Stimulated activated CD4-positive, alpha-beta T cell treated with anti-CD3 and anti-CD28 coated beads, Interleukin-4, amount 100 ng/mL, for 1 hour (primary cell): ENCODE results near the gene ADAMTS17.
A peak's percentile ranks its signal among the peaks of the same experiment; 100 is the strongest.

Experiments used
- DNase-seq: peaks from one replicate; pipeline ENCODE4 v3.0.0-alpha.2; 2020

The ADAMTS17 gene

GRCh38 chr15:100121285-100121684 lies 220.5 kb downstream of the ADAMTS17 start:
- no peak for DNase-seq

DNA sequence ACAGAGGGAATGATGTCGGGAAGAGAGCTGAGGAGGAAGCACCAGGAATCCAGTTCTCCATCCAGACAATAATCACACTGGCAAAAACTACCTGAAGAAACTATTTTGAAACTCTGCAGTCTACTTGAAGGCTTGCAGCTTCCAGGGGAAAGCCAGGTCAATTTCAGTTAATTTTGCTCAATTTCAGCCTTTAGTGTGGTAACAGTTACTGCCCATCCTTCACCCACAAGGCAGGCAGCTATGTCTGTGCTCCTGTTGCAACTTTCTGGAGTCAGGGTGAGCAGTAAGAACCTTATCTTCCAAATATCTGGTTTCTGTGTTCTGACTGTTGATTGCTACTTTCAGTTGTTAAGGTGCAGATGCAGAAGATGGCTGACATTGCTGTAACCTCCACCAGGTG lies 221.7 kb downstream of the ADAMTS17 start:
- no peak for DNase-seq

GRCh38 chr15:100118546-100118945 lies 223.2 kb downstream of the ADAMTS17 start:
- DNase-seq, result no peak

GRCh38 chr15:100116416-100117190 lies 225.2 kb downstream of the ADAMTS17 start:
- DNase-seq, result no peak

DNA sequence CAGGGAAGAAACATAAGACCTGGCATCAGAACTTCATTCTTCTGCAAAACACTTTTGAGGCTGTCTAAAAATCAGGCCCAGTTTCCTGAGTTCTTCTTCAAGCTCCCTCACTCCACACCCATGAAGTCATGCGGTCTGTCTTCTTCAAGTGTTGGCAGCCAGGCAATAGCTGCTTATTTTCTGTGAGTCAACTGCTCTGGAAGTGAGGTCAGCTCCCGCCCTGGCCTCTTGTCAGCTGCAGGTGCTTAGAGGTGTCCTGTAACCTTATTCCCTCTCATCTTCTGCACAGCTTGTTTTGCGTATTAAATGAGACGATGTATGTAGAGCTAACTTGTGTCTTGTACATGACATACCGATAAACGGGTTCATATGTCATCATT lies 226.1 kb downstream of the ADAMTS17 start:
- no peak for DNase-seq

DNA sequence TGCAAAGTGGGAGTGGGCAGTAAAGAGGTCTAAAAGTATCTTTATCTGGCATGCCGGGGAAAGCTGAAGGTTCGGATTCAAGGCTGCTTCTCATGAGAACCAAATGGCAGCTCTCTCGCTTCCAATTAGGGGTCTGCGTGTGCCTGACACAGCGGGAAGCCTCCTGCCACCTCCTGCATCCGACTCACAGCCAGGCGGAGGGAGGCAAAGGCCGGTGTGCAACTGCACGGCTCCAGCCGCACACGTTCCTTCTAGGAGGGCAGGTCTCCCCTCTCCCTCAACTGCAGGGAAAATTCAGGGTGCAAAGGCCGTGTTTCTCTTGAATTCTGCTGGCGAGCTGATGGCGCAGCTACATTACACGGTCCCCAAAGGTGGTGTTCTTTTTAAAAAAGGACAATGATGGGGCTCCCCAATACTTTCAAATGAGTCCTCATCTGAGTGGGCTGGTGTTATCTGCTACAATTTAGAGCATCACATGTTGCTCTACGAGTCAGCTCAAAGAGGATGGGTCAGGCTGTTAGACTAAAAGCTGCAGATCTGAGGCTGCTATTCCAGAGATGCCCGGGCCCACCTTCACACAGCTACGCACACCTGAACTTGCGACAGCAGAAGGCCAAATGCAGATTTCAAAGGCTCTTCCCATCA lies 226.6 kb downstream of the ADAMTS17 start:
- DNase-seq, result no peak

DNA sequence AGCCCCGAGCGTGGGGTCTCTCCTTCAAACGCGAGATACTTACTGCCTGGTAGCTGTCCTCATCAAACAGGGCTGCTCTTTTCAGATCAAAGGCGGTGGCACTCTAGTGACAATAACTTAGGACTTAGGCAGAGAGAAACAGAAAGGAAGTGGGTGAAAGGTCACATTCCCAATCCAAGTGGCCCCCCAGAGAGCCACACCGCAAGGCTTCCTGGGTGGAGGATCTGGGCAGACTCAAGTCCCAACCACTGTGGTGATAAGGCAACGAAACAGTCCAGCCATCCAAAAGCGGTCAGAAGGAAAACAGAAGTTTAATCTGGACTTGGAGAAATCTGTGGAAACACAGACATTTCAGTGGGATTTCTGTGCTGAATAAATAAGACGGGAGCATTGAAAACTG lies 227.2 kb downstream of the ADAMTS17 start:
- DNase-seq, result no peak

- no peak for DNase-seq
Observed at GRCh38 chr15:100114100-100114499, 227.7 kb downstream of the ADAMTS17 start.

- DNase-seq, result no peak
Observed at GRCh38 chr15:100113351-100114080, 228.3 kb downstream of the ADAMTS17 start.

DNA sequence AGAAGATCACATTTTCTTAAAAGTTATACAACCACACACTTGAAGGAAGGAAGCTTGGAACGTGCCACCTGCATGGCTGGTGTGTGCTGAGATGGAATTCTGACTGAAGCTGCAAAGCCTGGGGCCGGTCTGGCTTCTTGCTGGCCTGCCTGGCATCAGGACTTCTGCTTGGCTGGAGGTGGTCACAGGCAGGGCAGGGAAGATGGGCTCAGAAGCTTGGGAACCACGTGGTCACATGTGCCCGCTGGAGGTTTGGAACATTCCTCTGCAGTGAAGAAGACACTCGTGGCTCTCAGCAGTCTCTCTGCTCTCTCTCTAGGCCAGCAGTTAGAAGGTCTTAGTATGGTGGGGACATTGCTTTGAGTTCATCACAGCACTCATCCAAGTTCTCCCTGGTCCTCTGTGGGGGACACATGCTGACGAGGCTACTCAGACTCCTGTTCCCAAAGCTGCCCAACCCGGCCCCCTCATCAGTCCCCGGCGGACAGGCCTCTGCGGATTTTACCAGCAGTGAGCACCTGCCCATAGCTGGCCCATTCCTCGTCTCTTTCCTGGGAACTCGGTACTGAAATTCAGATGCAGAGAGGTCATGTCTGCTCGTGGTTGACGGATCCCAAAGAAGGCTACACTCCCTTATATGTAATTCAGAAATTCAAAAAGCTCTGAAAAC lies 229.0 kb downstream of the ADAMTS17 start:
- no peak for DNase-seq

DNA sequence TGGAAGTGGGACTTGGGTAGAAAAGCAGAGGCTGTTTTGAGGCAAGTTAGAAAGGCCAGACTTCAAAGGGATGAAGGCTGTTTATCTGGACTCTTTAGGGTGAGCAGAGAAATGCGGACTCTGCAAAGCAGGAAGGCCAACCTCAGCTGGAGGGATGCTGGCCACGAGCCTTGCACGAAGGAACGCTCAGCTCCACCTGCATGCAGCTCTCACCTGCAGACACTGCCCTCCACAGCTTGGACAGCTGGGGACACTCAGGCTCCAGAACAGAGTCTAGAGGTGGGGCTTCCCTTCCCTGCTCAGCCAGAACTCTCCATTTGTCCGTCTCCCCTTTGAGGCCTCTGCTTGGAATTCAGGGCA lies 229.7 kb downstream of the ADAMTS17 start:
- DNase-seq, result no peak

- DNase-seq, result peak; percentile 39
Observed at GRCh38 chr15:100111125-100112060, 230.4 kb downstream of the ADAMTS17 start.

DNA sequence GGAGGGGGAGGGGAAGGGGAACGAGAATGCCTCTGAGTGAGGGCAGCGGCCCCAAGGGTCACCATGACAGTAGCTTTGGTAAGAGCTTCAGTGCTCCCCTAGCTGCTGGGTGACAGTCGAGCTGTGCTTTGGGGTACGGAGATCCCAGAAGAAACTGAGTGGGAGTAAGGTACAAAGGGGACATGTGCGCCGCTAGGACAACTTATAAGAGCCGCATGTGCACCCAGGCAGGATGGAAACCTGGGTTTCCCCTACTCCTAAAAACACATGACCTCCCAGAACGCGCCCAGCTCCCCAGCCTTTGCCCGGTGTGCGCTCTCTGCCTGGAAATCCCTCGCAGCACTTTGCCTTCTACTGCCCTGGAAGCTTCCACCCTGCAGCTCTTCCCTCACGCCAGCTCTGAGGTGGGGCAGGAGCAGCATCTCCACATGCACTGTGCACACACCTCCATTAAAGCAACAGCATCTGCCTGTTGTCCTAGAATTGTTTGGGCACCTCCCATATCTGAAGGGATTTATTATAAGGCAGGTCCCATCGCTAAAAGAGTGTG lies 232.2 kb downstream of the ADAMTS17 start:
- DNase-seq, result no peak

DNA sequence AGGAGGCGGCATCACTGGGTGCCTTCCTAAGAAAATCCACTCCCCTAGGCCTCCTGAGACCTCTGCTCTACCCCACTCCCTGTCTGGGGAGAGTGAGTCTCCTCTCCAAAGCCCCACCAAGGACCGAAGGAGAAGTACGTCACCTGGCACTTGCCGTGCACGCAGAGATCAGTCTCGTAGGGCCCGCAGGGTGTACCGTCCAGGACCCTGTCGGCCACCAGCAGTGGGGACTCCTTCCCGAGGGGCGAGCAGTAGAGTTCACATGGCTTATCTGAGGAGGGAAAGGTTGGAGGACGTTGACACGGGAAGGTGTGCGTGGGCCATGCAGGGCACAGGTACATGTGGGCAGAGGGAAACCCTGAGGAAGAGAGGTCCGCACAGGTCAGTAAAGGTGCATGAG lies 232.9 kb downstream of the ADAMTS17 start:
- DNase-seq, result no peak

DNA sequence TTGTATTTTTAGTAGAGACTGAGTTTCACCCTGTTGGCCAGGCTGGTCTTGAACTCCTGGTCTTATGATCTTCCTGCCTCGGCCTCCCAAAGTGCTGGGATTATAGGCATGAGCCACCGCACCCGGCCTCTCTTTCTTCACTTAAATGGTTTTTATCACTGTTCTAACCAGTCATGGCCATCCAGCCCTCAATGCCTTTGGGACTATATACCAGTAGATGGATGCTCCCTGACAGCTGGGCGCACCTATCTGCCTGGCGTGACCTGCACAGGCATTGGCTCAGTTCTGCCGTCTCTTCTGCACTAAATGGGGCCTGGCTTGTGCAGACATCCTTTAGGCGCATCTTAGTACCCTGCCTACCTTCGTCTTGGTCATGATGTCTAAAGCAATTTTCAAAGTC lies 233.4 kb downstream of the ADAMTS17 start:
- DNase-seq, result no peak

GRCh38 chr15:100107606-100108225 lies 234.1 kb downstream of the ADAMTS17 start:
- no peak for DNase-seq

DNA sequence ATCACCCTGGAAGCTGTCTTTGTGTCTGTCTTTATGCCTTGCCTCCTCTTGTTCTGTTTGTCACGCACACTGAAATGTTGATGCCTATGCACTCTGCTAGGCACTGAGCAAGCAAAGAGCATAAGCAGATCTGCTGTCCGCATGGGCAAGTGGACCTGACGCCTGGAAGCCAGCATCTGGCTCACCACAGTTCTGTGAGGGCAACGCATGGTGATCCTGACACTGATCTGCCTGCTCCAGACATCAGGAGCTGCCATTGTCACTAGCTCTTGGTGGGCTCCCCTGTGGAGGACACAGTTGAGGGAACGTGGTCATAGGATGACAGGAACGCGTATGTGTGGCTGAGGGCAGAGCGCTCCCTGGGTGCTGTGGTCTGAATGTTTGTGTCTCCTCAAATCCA lies 234.6 kb downstream of the ADAMTS17 start:
- no peak for DNase-seq

GRCh38 chr15:100106732-100107131 lies 235.0 kb downstream of the ADAMTS17 start:
- DNase-seq, result no peak

DNA sequence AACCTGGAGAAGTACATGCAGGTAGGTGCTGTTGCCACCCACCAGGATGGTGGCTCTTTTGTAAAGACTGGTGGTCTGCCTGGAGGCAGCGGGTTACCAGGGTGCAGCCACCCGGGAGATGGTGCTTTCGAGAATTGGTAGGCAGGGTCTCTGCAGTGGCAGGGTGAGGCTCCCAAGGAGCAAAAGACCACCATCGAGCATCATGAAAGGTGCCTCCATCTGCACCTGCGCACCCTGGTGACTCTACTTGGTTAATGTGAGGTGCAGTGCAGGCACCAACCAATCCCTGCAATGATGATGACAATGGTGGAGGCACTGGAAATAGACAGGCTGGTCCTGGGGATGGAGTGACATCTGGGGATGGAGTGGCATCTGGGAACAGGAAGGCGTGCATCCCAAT lies 236.7 kb downstream of the ADAMTS17 start:
- DNase-seq, result no peak

GRCh38 chr15:100104245-100104644 lies 237.5 kb downstream of the ADAMTS17 start:
- DNase-seq, result no peak

DNA sequence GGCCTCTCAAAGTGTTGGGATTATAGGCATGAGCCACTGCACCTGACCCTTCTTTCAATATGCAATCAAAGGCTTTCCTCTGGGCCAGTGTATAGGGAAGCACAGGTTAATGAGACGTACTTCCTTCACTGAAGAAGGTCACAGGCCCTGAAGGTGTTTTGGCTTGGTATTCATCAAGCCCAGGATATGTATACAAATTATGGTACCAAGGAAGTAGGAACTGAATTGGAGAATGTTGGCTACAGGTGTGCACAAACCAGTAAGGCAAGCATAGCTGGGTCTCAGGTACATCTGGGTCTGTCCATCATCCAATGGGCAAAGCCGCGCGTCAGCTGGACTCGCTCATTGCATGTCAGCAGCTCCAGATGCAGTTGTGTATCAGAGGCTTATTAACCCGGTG lies 237.9 kb downstream of the ADAMTS17 start:
- DNase-seq, result no peak
